Keratinocyte (primary cell): ENCODE measurements around the gene TSPAN2. TPM values are rescaled to one million over a fixed set of nuclear protein-coding genes. Genes with fewer than 3 reads are reported as not detected.

ENCODE experiments used
- DNase-seq: peaks from one replicate; pipeline ENCODE4 v3.0.0-alpha.2; 2011; ENCODE audit warnings: low read depth, missing footprints, low spot score
- FAIRE-seq: peaks from 2 replicates; lab custom pipeline; 2011; peaks lifted over from hg19 to GRCh38; lab: Jason Lieb, UNC
- H2AFZ ChIP-seq: 2 replicates; pipeline ENCODE4 v1.6.0; 2012; ENCODE audit warnings: low read length, control low read depth, inconsistent platforms; ENCODE audit not compliant: control insufficient read depth
- H3K27ac ChIP-seq: 2 replicates; pipeline ENCODE4 v1.5.1; 2011; ENCODE audit warnings: low read length; ENCODE audit not compliant: control insufficient read depth, insufficient read depth
- H3K27me3 ChIP-seq: 3 replicates; pipeline ENCODE4 v1.6.0; 2011; ENCODE audit warnings: low read length; ENCODE audit not compliant: control insufficient read depth, insufficient read depth; ENCODE audit errors: extremely low read depth
- H3K36me3 ChIP-seq, 2 experiments: 2 replicates in 1 of 2; 3 replicates in 1 of 2; pipeline ENCODE4 v1.5.1; 2011; ENCODE audit warnings: low read length in 2 of 2, mild to moderate bottlenecking in 1 of 2; ENCODE audit not compliant: control insufficient read depth in 2 of 2, insufficient read depth in 2 of 2; ENCODE audit errors: extremely low read depth in 1 of 2
- H3K4me1 ChIP-seq: 3 replicates; pipeline ENCODE4 v1.5.1; 2011; ENCODE audit warnings: low read length; ENCODE audit not compliant: control insufficient read depth, insufficient read depth; ENCODE audit errors: extremely low read depth
- H3K4me2 ChIP-seq: 3 replicates; pipeline ENCODE4 v1.6.0; 2011; ENCODE audit warnings: low read depth, low read length; ENCODE audit not compliant: control insufficient read depth, insufficient read depth; ENCODE audit errors: extremely low read depth
- H3K4me3 ChIP-seq, 3 experiments: fragments of 200-600 bp in 1 of 3; sonication (generic) in 1 of 3; 2 replicates in 2 of 3; 3 replicates in 1 of 3; pipeline ENCODE4 v1.5.1; 2011 to 2016; ENCODE audit warnings: low read length in 3 of 3, mild to moderate bottlenecking in 3 of 3, control low read depth in 2 of 3, inconsistent platforms in 1 of 3, low read depth in 1 of 3, mixed read lengths in 1 of 3, mixed run types in 1 of 3, moderate library complexity in 1 of 3; ENCODE audit not compliant: control insufficient read depth in 2 of 3, insufficient read depth in 2 of 3; ENCODE audit errors: extremely low read depth in 1 of 3
- H3K79me2 ChIP-seq: 2 replicates; pipeline ENCODE4 v1.6.0; 2012; ENCODE audit warnings: low read length; ENCODE audit not compliant: control insufficient read depth, insufficient read depth
- H3K9ac ChIP-seq: 3 replicates; pipeline ENCODE4 v1.6.0; 2011; ENCODE audit warnings: low read length; ENCODE audit not compliant: control insufficient read depth, insufficient read depth; ENCODE audit errors: extremely low read depth
- H3K9me1 ChIP-seq: 3 replicates; pipeline ENCODE4 v1.6.0; 2011; ENCODE audit warnings: low read length; ENCODE audit not compliant: control insufficient read depth, insufficient read depth; ENCODE audit errors: extremely low read depth
- H3K9me3 ChIP-seq: 2 replicates; pipeline ENCODE4 v1.5.1; 2012; ENCODE audit warnings: low read depth, low read length; ENCODE audit not compliant: control insufficient read depth
- H4K20me1 ChIP-seq: 3 replicates; pipeline ENCODE4 v1.6.0; 2011; ENCODE audit warnings: low read length; ENCODE audit not compliant: control insufficient read depth, insufficient read depth; ENCODE audit errors: extremely low read depth
- EZH2 ChIP-seq: IDR thresholded peaks from one replicate; pipeline ENCODE4 v1.6.1; 2012; ENCODE audit warnings: inconsistent platforms, mild to moderate bottlenecking, low read length, moderate library complexity
- dilution Hi-C: fragments of 300-500 bp; cut with MboI; formaldehyde crosslinking; loops from one replicate; pipeline ENCODE4 v1.7.0; 2020; ENCODE audit warnings: low sequenced_read_pairs; ENCODE audit not compliant: extremely low pct_ligation_motif_present
- polyA plus RNA-seq, 5 experiments: library from polyadenylated mRNA; depleted of rRNA in 3 of 5; stranded (reverse) in 3 of 5; stranded (forward) in 1 of 5; unstranded in 1 of 5; fragments of >200 nt; gene quantifications; 1 replicate in 1 of 5; 2 replicates in 3 of 5; 3 replicates in 1 of 5; pipeline versions ENCODE4 v1.2.1 to v1.2.3, GENCODE V29; 2011 to 2012; ENCODE audit warnings: missing spikeins in 2 of 5, low read depth in 1 of 5, low replicate concordance in 1 of 5
- TF ChIP-seq, protein P1 (sequence below), 3 experiments: IDR thresholded peaks in 1 of 3; conservative IDR thresholded peaks in 1 of 3; optimal IDR thresholded peaks in 1 of 3; 2 replicates in 2 of 3; 3 replicates in 1 of 3; pipeline versions ENCODE3 to v1.5.1; 2011; ENCODE audit warnings: low read length in 3 of 3, mild to moderate bottlenecking in 3 of 3, moderate library complexity in 2 of 3, control low read depth in 1 of 3, inconsistent platforms in 1 of 3; ENCODE audit not compliant: insufficient read depth in 2 of 3; ENCODE audit errors: extremely low read depth in 1 of 3

TSPAN2 gene
- polyA plus RNA-seq, 1 donor (not counting 4 experiments of a cell fraction or from before 2014, with no cell fraction given), result 0.37 TPM

DNA sequence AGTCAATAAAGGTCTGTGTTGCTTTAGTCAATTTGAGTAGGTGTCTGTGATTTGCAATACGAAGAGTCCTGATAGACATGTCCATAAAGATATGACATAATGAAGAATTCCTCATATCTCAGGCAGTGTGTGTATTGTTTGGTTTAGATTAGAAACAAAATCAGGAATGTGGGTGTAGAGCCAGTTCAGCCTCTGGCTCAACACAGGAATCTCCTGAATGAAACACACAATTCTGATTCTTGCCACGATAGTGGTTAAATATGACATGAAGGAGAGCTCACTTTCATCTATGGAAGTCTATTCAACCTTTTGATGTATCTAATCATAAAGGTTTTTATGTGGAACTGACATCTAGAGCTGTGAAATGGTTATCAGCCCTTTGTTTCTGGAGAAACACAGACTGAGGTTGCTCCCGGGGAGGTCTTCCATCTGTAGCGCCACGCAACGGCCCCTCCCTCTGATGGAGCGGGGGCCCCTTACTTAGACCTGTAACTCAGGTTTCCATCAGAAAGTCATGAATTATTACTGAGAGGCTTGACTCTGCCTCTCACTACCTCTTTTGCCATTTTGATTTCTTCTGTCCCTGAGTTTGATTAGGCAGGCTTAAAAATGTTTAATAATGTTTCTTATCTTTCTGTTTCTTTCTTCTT is 19.5 kb downstream of the TSPAN2 start:
- Histone ChIP-seq H3K9me1 (no peaks in the 10 kb centered on the region), H4K20me1 (no peaks in the 10 kb centered on the region), H3K79me2 (no peaks in the 10 kb centered on the region), H3K9me3 (no peaks in the 10 kb centered on the region), H2AFZ (no peak overlapping the region), H3K9ac (no peak overlapping the region), H3K4me2 (peak overlapping the region; percentile 76), H3K4me3 (no peak overlapping the region), H3K4me1 (peaks cover 39% of the 10 kb centered on the region), H3K27ac (peak overlapping the region; percentile 87), H3K27me3 (no peaks in the 10 kb centered on the region), H3K36me3 (no peaks in the 10 kb centered on the region)
- TF ChIP-seq, protein P1, sequence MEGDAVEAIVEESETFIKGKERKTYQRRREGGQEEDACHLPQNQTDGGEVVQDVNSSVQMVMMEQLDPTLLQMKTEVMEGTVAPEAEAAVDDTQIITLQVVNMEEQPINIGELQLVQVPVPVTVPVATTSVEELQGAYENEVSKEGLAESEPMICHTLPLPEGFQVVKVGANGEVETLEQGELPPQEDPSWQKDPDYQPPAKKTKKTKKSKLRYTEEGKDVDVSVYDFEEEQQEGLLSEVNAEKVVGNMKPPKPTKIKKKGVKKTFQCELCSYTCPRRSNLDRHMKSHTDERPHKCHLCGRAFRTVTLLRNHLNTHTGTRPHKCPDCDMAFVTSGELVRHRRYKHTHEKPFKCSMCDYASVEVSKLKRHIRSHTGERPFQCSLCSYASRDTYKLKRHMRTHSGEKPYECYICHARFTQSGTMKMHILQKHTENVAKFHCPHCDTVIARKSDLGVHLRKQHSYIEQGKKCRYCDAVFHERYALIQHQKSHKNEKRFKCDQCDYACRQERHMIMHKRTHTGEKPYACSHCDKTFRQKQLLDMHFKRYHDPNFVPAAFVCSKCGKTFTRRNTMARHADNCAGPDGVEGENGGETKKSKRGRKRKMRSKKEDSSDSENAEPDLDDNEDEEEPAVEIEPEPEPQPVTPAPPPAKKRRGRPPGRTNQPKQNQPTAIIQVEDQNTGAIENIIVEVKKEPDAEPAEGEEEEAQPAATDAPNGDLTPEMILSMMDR (optimal IDR thresholded peaks at IDR 0.05 in 1 of 3, IDR thresholded peaks at IDR 0.05 in 1 of 3, conservative IDR thresholded peaks at IDR 0.05 in 1 of 3; ENCODE audit: extremely low read depth in 1 of 3, insufficient read depth in 2 of 3, low read length in 3 of 3), result no peak
- TF ChIP-seq EZH2, result no peak
- FAIRE-seq (no peak), DNase-seq (no peak)
- dilution Hi-C loops, result no loop called here

GRCh38 chr1:115068826-115069585 is 20.3 kb downstream of the TSPAN2 start:
- dilution Hi-C loops, result no loop called here
- H3K27me3 ChIP-seq, result no peaks in the 10 kb centered on the region
- peak overlapping the region; percentile 87 for H3K27ac ChIP-seq
- H4K20me1 ChIP-seq, result no peaks in the 10 kb centered on the region
- H2AFZ ChIP-seq, result peak overlapping the region; percentile 89
- peak overlapping the region; percentile 51 for H3K9ac ChIP-seq
- H3K4me3 ChIP-seq, result peak overlapping the region in 2 of 3 experiments; percentile 29 to 31
- peak overlapping the region; percentile 76 for H3K4me2 ChIP-seq
- peak; percentile 89 for DNase-seq
- peaks cover 43% of the 10 kb centered on the region for H3K4me1 ChIP-seq
- no peaks in the 10 kb centered on the region for H3K9me3 ChIP-seq
- H3K36me3 ChIP-seq, result no peaks in the 10 kb centered on the region
- TF ChIP-seq EZH2, result no peak
- TF ChIP-seq, protein P1 (optimal IDR thresholded peaks at IDR 0.05 in 1 of 3, IDR thresholded peaks at IDR 0.05 in 1 of 3, conservative IDR thresholded peaks at IDR 0.05 in 1 of 3; ENCODE audit: extremely low read depth in 1 of 3, insufficient read depth in 2 of 3, low read length in 3 of 3), result peak in 2 of 3 experiments; percentile 19 to 46
- no peaks in the 10 kb centered on the region for H3K79me2 ChIP-seq
- peak; percentile 99 for FAIRE-seq
- H3K9me1 ChIP-seq, result no peaks in the 10 kb centered on the region
